Transverse colon (tissue), 4 donors: Measurements from ENCODE around the gene KDM3A.

Experiments
- CTCF ChIP-seq, 5 experiments: fragments of 200-600 bp in 3 of 5; fragments of 450-650 bp in 2 of 5; sonication (generic) in 3 of 5; IDR thresholded peaks; 1 replicate in 2 of 5; 2 replicates in 3 of 5; pipeline ENCODE4 v1.5.1; 2016 to 2017; ENCODE audit warnings: antibody characterized with exemption in 5 of 5, inconsistent platforms in 3 of 5, mild to moderate bottlenecking in 2 of 5, moderate library complexity in 1 of 5
- EP300 ChIP-seq: sonication (generic); formaldehyde crosslinking; IDR thresholded peaks from one replicate; pipeline ENCODE4 v1.6.1; 2017; ENCODE audit warnings: antibody characterized with exemption, low read depth
- POLR2A ChIP-seq: fragments of 450-650 bp; IDR thresholded peaks from one replicate; pipeline ENCODE4 v1.6.1; 2016; ENCODE audit warnings: antibody characterized with exemption, mild to moderate bottlenecking, moderate library complexity
- POLR2AphosphoS5 ChIP-seq, 3 donors: sonication (generic); formaldehyde crosslinking; IDR thresholded peaks; one replicate each; pipeline ENCODE4 v1.6.1; 2016; ENCODE audit warnings: antibody characterized with exemption in 3 of 3

DNA sequence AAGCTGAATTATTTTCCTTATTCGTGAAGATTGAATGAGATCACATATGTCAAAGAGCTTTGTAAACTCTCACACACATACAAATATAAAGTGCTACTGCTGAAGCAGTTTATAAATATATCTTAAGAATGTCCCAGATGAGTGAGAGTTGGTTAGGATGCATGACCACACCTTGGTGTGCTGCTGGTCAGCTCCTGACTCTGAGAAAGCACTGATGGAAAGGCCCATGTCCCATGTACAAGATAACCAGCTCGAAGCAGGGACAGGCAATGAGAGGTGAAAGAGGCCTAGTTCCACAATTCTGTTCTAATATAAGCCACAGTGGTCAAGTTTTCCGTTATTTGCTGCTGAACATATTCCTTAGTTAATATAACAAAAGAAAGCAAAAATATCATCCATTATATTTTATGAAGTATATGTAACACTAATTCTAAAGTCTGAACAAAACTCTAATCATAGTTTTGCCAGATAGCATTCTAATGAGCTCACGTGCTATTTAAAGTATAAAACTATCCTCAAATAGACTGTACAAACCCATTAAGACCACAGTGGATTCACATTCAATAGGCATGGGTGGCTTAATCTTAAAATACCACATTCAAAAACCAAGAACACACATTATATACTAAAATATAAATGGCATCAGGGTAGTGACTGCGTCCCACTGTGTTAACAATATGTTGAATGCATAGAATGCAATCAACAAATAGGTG lies 72.9 kb downstream of the KDM3A start:
- TF ChIP-seq POLR2A (no peak), CTCF (IDR thresholded peaks at IDR 0.05) (no peak), POLR2AphosphoS5 (IDR thresholded peaks at IDR 0.05) (no peak), EP300 (no peak)
